Stimulated activated CD8-positive, alpha-beta memory T cell treated with anti-CD3 and anti-CD28 coated beads, Interleukin-7, amount 100 ng/mL, for 4 hours (primary cell): Measurements from ENCODE around the gene GLIPR1L2.
"Not testable (repeated sequence)": the region's sequence is repeated elsewhere in the genome, so short reads cannot be mapped to it uniquely, and the experiment has no call there.

Source experiments
- DNase-seq, 2 donors: peaks; one replicate each; pipeline ENCODE4 v3.0.0-alpha.2; 2020; ENCODE audit warnings: low read depth in 2 of 2

The GLIPR1L2 gene

DNA sequence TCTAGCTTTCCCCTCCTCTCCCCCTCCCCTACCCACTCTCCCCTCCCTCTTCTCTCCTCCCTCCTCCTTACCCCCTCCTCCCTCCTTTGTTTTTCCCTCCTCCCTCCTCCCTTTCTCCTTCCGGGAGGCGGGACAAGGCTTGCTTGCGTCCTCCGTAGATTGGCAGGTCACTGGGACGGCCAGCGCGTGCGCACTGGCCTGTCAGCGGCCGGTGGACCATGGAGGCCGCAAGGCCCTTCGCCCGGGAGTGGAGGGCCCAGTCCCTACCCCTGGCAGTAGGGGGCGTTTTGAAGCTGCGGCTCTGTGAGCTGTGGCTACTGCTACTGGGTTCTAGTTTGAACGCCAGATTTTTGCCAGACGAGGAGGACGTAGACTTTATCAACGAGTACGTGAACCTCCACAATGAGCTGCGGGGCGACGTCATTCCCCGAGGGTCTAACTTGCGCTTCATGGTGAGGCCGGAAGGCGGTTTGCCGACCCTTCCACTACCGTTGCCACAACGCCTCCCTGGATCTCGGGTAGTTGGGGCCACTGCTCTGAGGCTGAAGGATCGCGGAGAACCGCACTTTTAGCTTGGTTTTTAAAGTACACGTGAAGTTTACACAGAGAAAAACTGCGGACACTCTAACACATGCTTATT is at the start of gene GLIPR1L2:
TSS of gene GLIPR1L2 (plus strand) at position 191 of the 640 bp plus-strand sequence. CDS start at position 219, 28 bp downstream.
- DNase-seq, result peak; percentile 80 to 84

DNA sequence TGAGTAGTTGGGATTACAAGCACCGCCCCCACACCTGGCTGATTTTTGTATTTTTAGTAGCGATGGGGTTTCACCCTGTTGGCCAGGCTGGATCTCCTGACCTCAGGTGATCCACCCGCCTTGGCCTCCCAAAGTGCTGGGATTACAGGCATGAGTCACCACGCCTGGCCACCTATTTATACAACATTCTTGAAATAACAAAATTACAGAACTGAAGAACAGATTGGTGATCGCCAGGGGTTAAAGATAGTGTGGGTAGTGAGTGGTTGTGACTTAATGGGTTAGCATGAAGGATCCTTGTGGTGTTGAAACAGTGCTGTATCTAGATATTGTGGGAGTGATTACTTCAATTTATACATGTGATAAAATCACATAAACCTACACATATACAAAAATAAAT is 49.0 kb upstream of the GLIPR1L2 start:
- no peak for DNase-seq

DNA sequence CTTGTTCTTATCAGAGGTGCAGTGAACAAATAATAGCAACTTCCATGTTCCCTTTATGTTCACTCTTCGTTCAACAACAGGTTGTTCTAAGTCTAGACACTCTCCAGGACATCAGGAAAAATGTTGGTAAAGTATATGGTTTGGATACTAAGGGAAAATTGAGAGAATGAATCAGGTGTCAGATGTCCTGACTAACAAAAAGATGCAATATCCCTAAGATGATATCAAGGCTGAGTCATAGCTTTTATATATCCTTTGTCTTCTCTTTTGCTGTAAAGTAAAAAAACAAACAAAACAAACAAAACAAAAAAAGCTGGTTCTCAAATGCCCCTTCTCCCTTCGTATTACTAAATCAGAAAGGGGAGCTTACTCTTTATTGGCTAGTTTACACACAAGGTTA is 45.4 kb upstream of the GLIPR1L2 start:
- no peak for DNase-seq

DNA sequence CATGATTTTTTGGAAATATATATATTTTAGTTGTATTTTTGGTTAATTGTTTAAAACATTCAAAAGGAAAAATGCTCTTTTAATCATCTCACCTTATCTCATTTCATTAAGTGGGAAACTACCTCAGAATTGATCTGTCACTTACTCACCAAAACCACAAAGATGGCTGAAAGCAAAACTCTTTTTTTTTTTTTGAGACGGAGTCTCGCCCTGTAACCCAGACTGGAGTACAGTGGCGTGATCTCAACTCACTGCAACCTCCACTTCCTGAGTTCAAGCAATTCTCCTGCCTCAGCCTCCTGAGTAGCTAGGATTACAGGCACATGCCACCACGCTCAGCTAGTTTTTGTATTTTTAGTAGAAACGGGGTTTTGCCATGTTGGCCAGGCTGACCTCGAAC is 44.7 kb upstream of the GLIPR1L2 start:
- not testable (repeated sequence) for DNase-seq

DNA sequence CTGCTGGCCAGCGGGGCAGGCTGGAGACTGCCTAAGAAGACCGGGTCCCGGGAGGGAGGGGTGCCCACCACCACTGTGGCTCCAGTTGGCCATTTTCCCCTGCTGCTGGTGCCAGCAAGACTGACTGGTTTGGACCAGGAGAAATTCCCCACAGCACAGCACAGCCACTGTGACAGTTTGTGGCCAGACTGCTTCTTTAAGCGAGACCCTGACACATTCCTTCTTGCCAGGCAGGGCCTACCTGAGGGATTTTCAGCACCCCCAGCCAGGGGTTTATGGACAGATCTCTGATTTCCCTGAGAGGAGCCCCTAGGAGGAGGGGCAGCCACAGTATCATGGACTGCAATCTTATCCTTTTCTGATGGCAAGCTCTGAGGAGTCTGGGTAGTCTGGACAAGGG is 40.9 kb upstream of the GLIPR1L2 start:
- DNase-seq, result no peak

DNA sequence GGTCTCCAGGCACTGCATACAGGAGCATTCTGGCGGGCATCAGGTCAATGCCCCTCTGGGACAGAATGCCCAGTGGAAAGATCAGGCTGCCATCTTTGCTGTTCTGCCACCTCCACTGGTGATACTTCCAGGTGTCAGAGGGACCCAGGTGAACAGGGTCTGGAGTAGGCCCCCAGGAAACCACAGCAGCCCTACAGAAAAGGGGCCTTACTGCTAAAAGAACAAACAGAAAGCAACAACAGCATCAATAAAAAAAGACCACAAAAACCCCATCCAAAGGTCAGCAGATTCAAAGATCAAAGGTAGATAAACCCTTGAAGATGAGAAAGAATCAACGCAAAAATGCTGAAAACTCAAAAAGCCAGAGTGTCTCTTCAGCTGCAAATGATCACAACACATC is 40.5 kb upstream of the GLIPR1L2 start:
- no peak for DNase-seq

DNA sequence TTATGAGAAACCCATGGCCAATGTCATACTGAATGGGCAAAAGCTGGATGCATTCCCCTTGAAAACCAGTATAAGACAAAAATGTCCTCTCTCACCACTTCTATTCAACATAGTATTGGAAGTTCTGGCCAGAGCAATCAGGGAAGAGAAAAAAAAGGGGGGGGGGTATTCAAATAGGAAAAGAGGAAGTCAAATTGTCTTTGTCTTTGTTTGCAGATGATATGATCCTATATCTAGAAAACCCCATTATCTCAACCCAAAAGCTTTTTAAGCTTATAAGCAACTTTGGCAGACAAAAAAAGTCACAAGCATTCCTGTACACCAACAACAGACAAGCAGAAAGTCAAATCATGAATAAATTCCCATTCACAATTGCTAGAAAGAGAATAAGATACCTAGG is 36.9 kb upstream of the GLIPR1L2 start:
- no peak for DNase-seq

DNA sequence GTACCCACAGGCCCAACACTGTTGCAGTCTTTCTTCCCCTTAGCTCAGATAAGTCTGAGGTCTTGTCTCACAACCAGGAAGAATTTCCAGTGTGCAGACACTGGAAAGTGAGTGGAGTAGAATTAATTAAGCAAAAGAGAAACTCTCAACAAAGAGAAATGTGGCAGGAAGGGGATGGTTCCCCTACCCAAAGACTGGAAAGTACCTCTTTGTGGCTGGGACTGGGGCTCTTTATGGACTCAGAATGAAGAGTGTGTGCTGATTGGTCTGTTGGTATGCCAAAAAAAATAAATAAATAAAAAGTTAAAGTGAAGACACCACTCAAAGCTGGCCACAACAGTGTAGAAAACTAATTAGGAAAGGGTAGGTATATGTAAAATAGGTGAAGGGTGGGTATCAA is 30.0 kb upstream of the GLIPR1L2 start:
- DNase-seq, result no peak

DNA sequence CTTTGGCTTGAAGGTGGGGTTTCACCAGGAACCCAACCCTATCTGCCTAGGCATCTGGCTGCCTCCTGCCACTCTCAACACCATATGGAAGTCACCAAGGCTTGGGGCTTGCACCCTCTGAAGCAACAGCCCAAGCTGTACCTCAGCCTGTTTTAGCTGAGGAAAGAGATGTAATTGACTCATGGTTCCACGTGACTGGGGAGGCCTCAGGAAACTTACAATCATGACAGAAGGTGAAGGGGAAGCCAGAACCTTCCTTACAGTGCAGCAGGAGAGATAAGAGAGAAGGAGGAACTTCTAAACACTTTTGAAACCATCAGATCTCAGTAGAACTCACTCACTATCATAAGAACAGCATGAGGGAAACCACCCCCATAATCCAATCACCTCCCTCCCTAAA is 29.5 kb upstream of the GLIPR1L2 start:
- DNase-seq, result no peak

DNA sequence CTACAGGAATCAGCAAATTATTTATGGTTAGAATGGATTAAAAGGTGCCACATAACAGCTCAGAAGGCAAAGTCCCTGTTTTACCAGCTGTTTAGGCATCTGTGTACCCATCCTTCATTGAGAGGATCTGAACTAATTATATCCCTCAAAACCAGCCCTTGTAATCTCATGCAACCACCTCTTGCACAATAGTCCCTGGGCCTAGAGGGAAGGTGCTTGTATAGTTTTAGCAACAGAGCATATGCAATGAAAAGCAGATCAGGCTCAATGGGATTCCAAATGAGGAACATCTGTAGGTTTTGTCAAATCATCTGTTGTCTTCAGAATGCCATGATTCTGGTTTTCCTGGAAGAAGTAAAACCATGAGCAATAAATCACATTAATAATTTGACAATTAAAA is 26.0 kb upstream of the GLIPR1L2 start:
- DNase-seq, result no peak

DNA sequence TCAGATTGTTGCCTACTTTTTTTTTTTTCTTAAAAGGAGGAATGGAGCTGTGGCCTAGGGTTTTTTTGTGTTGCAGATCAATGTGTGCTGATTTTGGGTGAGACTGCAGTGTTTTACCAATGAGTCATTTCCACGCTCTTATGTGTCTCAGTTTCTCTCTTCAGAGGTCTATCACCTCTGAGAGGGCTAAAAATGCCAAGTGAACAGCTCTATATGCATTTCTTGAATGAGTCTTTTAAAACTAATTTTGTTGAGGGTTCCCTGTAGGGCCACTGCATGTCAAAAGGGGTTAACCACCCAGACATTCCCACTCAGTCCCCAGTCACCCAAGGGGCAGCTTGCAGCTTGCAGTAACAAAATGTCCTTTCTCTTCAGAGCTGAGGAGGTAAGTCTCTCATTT is 24.3 kb upstream of the GLIPR1L2 start:
- no peak for DNase-seq

DNA sequence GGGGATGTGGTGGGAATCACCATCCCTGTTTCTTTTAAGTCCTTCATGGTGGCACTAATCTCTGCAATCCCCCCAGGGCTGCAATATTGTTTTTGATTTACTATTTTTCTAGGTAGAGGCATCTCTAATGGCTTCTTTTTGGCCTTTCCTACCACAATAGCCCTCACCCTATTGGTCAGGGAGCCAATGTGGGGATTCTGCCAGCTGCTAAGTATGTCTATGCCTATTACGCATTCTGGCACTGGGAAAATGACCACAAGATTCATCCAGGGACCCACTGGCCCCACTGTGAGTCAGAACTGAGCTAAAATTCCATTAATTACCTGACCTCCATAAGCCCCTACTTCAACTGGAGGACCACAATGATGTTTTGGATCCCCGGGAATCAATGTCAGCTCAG is 15.9 kb upstream of the GLIPR1L2 start:
- no peak for DNase-seq

DNA sequence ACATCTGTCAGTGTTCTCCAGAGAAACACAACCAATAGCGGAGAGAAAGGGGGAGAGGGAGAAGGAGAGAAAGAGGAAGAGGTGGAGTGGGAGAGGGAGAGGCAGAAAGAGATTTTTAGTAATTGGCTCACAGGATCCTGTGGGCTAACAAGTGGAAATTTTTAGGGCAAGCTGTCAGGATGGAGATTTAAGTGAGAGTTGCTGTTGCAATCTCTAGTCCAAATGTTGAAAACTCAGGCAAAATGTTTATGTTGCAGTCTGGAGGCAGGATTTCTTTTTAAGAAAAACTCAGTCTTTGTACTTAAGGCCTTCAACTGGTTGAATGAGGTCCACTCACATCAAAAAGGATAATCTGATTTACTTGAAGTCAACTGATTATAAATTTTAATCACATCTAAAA is 12.5 kb upstream of the GLIPR1L2 start:
- no peak for DNase-seq

DNA sequence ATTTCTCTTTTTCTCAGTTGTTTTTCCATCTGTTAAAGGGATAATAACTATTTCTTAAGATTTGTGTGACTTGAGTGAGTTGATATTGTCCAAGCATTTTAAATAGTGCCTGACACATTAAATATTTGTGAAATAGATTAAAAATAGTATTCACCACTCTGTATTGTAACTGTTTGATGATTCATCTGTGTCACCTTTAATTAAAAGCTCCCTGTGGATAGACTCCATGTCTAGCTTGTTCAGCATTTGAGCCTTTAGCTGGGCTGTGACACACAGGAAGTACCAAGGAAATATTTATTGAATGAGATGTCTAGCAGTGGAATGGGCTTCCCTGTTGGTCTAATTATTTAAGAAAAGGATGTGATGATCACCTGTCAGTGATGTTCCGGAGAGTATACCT is 1.8 kb upstream of the GLIPR1L2 start:
- no peak for DNase-seq

DNA sequence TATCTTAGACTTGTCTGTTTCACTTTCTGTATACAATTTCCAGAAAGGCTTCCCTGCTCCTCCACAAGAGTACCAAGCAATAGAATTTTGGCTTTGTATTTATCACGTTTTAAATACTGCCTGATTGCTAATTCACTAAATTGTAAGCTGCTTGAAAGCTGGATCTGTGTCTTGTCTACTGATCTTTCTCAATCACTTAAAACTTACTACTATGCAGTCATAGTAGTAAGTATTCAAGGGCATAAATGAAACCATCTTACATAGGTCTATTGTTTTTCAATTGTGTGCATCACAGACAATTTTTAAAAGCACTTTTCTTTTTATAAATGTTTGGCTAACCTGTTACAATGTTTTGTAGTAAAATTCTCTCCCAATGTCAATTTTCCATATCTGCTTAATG is 1.2 kb upstream of the GLIPR1L2 start:
- DNase-seq, result no peak

DNA sequence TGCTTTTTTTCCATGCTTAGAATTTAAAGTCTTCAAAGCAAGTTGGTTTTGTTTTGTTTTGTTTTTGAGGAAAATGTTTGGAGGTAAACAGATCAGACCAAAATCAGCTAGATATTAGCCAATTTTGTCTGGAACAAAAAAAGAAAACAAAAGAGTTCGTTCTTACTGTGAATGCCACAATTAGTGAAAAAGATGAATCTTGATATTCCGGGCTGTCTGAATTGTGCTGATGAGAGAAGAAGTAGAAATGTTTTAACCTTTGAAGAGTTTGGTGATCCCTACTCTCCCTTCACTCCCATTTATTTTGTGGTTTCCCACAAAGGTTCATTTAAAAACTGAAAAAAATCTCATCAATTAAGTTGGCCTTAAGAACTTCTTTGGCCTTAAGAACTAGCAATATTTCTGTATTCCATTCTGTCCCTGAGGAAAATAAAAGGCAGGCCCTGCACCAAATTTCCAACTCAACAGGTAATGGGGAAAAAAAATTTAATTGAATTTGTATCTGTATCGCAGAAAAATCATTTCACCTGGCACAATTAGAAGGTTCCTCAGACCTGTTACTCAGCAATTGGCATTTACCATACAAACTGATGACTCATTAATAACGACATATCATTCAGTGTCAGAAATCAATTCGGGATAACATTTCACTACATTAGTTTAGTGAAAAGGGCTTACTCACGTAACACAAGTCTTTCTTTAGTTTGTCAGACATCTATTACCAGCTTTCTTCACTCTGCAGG is 562 bp upstream of the GLIPR1L2 start:
- DNase-seq, result no peak

DNA sequence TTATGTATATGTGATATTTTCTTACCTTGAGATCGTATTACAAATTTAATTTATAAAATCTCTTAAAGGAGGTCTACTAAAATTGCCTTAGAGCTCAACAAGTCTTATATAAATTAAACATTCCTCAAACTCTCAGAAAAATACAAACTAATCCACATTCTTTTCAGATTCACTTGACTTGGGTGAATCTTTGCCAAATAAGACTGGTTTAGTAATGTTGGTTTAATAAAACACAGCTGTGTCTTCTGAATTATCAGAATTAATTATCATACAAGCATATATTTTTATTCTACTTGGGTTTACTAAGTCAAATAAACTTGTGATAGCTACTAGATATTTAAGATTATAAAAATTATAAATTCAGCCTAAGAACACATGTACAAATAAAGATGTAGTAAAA is 13.3 kb downstream of the GLIPR1L2 start:
- DNase-seq, result no peak

DNA sequence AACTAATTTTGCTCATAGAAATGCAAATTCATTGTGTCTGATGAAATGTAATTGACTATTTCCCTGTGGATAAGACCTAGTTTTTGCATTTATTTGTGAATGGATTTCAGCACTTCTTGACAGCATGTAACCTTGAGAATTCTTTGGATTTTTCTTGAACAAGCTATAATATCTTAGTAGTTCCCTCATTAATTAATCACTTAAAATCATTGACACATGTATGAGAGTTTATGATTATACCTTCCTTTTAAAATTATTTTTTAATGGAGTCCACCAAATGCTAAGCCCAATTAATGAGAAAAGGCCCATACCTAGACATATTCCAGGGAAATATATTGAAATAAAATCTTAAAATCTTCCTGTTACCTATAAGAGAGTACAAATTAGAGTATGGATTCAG is 16.8 kb downstream of the GLIPR1L2 start:
- DNase-seq, result no peak

DNA sequence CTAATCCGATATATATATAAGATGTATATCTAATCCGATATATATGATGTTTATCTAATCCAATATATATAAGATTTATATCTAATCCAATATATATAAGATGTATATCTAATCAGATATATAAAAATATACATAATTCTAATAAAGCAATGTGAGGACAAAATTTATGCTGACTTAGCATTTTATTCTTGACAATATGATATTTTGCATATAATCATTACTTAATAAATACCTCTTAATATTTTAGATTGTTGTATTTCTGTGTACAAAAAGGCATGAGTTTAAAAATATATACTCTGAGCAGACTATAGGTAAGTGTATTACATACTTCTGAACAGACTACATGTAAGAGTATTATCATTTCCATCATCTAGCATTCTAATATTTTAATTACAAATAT is 18.9 kb downstream of the GLIPR1L2 start:
- DNase-seq, result no peak

DNA sequence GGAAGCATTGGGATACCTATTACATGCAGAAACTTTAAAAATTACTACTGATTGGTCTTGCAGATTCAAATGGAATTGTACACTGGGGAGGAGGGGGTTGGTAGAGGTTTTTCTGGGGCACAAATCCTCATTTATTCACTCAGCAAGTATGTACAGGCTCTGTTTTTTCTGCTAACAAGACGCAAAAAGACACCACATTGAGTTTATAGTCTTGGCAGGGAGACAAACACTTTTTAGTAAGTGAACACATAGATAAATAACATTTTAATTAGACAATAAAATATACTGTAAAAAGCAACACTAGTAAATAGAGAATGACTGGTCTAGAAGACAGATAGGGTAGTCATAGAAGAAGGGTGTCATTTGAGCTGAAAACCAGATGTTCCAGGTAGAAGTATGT is 23.8 kb downstream of the GLIPR1L2 start:
- no peak for DNase-seq

DNA sequence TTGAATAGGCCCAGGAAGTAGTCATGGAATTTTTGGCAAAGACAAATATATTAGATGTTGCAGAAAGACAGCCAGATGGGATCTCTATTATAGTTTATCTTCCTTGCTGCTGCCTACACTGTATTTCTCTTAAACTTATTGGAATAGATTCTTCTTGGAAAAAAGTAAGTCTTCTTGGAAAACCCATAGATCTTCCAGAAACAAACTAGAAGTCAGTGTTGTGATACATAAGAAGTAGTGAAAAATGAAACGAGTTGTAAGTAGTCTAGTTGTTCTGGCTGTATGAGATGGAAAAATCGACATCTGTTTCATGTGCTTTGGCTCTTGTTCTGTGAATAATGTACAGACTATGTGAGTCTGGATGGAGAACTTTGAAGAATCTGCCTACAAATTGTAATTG is 29.0 kb downstream of the GLIPR1L2 start:
- DNase-seq, result no peak

DNA sequence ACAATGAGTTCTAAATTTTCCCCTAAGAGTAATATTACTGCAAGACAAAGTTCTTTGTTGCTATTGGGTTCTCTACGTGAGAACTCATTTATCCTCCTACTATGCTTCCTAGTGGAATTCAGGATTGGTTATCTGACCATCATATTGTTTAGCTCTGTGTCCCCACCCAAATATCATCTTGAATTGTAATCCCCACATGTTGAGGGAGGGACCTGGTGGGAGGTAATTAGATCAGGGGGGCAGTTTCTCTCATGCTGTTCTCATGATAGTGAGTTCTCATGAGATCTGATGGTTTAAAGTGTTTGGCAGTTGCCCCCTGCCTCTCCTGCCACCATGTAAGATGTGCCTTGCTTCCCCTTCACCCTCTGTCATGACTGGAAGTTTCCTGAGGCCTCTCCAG is 36.6 kb downstream of the GLIPR1L2 start:
- no peak for DNase-seq

DNA sequence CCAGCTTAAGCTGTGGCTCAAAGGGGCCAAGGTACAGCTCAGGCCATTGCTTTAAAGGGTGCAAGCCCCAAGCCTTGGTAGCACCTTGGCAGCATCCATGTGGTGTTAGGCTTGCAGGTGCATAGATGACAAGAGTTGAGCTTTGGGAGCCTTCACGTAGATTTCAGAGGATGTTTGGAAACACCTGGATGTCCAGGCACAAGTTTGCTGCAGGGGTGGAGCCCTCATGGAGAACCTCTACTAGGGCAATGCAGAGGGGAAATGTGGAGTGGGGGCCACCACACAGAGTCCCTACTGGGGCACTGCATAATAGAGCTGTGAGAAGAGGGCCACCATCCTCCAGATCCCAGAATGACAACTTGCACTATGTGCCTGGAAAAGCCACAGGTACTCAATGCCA is 37.9 kb downstream of the GLIPR1L2 start:
- no peak for DNase-seq

DNA sequence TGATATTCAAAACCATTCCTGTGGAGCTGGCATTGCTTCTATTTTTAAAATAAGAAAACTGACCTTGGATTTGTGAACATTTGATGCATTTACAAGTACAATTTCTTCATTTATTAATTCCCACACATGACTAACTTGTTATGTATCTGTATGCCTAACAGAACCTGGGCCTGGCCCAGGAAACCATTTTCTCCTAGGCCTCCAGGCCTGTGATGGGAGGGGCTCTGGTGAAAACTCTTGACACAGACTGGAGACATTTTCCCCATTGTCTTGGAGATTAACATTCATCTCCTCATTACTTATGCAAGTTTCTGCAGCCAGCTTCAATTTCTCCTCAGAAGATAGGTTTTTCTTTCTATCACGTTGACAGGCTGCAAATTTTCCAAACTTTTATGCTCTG is 42.0 kb downstream of the GLIPR1L2 start:
- no peak for DNase-seq
